Retinal pigment epithelial cell (primary cell): Measurements from ENCODE around the gene TUBAL3.

Experiments
- DNase-seq: peaks from one replicate; pipeline ENCODE4 v3.0.0-alpha.2; 2010; ENCODE audit warnings: low read depth
- H3K4me3 ChIP-seq: 2 replicates; pipeline ENCODE4 v1.5.1; 2011; ENCODE audit warnings: mild to moderate bottlenecking, low read length, control low read depth, moderate library complexity
- TF ChIP-seq, protein P1 (sequence below): conservative IDR thresholded peaks from 2 replicates; pipeline ENCODE4 v1.5.1; 2011; ENCODE audit warnings: low read depth, low read length, control low read depth, inconsistent platforms

The TUBAL3 gene

DNA sequence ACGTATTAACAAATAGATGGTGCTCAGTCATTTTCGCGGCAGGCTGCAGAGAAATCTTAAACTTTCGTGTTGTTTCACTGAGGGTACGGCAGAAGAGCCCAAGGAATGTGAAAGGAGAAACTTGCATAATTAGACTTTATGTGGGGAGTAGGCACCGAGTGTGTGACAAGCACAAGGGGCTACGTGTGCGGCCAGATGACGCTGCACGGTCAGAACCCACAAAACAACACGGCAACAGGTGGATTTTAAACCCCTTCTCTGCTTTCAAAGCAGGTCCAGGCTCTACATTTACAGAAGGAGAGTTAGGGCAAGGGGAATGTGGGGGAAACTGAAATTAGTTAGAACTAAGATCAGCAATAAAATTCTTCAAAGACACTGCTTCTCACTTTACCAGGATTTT lies 40.3 kb downstream of the TUBAL3 start:
- no peak for DNase-seq
- no peak overlapping the region for H3K4me3 ChIP-seq
- TF ChIP-seq, protein P1, sequence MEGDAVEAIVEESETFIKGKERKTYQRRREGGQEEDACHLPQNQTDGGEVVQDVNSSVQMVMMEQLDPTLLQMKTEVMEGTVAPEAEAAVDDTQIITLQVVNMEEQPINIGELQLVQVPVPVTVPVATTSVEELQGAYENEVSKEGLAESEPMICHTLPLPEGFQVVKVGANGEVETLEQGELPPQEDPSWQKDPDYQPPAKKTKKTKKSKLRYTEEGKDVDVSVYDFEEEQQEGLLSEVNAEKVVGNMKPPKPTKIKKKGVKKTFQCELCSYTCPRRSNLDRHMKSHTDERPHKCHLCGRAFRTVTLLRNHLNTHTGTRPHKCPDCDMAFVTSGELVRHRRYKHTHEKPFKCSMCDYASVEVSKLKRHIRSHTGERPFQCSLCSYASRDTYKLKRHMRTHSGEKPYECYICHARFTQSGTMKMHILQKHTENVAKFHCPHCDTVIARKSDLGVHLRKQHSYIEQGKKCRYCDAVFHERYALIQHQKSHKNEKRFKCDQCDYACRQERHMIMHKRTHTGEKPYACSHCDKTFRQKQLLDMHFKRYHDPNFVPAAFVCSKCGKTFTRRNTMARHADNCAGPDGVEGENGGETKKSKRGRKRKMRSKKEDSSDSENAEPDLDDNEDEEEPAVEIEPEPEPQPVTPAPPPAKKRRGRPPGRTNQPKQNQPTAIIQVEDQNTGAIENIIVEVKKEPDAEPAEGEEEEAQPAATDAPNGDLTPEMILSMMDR = no peak

DNA sequence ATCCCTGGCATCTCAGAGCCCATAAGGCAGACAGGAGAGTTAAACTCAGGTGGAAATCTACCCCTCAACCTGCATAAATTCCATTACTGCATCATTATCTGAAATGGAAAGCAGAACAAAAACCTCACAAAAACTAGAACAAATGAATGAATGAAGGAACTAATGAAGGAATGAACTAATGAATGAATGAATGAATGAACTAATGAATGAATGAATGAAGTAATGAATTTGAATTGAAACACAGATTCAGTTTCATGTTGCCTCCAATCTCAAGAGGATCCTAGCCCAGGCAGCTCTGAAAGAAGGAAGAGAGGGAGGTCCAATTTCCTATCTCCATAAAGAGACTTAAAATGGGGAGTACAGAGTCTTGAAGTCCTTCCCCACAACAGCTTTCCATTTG lies 41.8 kb downstream of the TUBAL3 start:
- H3K4me3 ChIP-seq = no peak overlapping the region
- TF ChIP-seq, protein P1 = no peak
- no peak for DNase-seq

DNA sequence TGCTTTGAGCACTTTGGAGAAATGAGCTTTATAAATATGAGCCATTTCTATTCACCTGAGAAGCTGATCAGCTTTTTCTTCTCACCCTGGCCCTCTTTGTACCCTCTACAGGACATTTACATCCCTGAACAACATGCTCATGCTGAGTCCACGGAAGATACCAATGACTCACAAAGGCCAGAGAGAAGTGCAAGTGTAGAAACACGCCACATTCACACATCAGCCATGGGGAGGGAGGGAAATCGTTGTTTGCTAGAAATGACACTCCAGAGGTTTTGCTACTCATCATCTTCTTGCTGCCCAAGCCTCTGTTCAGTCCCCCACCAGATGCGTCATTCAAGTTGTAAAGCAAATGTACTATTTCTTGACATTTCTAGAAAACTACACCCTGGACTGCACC lies 42.7 kb downstream of the TUBAL3 start:
- TF ChIP-seq, protein P1 = no peak

GRCh38 chr10:5360318-5360915 lies 44.2 kb downstream of the TUBAL3 start:
- no peak for DNase-seq
- no peak overlapping the region for H3K4me3 ChIP-seq
- TF ChIP-seq, protein P1 = no peak

More for the DNA sequence above, 42.7 kb downstream of the TUBAL3 start:
- no peak overlapping the region for H3K4me3 ChIP-seq
- no peak for DNase-seq

DNA sequence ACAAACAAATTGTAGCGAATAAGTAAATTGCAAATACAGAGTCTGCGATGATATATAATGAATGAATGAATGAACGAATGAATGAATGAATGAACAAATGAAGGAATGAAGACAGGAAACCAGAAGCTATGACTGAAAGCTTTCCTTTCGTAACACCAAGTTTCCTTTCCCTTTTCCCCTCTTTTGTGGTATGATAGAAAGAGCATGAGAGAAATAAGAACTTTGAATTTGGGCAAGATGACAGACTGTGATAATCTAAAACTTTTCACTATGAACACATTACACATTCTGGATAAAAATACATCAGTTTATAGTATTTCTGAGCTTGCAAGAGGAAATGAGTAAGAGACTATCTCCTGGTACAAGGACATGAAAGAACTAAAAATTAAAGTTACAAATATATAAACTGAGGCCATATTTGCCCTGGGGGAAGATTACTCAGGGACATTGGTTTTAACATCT lies 48.3 kb downstream of the TUBAL3 start:
- no peak for DNase-seq
- TF ChIP-seq, protein P1 = no peak
- no peak overlapping the region for H3K4me3 ChIP-seq

- TF ChIP-seq, protein P1 = no peak
- DNase-seq = no peak
- H3K4me3 ChIP-seq = no peak overlapping the region
Observed at GRCh38 chr10:5355594-5356301, 48.9 kb downstream of the TUBAL3 start.

DNA sequence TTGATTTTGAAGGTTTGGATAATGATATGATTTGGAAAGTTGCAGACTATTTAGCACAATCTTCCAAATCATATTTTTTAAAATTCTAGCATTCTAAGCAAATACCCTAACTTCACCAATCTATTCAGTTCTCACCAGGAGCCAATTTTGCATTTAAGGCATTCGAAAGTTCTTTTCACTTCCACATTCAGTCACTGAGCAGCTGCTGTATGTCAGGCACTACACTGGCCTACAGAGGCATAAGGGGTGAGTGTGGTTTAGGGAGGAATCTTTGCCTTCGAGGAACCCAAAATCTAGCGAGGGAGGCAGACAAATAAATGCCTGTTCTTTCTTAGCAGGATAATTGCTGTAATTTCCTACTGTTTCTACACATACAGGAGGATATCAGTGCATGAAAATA lies 50.6 kb downstream of the TUBAL3 start:
- TF ChIP-seq, protein P1 = no peak
- DNase-seq = no peak
- no peak overlapping the region for H3K4me3 ChIP-seq
